CD14-positive monocyte (primary cell): ENCODE measurements around the gene FOXN1. TPM values are rescaled to one million over a fixed set of nuclear protein-coding genes. Genes with fewer than 3 reads are reported as not detected.

Experiments used
- DNase-seq, 3 donors: peaks; one replicate each; pipeline ENCODE4 v3.0.0-alpha.2; 2011 to 2022
- H2AFZ ChIP-seq: 2 replicates; pipeline ENCODE4 v1.6.0; 2012; ENCODE audit warnings: mild to moderate bottlenecking, low read depth, low read length, inconsistent platforms; ENCODE audit not compliant: insufficient read depth, poor library complexity, severe bottlenecking
- H3K27ac ChIP-seq, 2 donors: 1 replicate in 1 of 2; 2 replicates in 1 of 2; pipeline ENCODE4 v1.5.1; 2012 to 2013; ENCODE audit warnings: low read length in 2 of 2, control low read depth in 1 of 2, inconsistent platforms in 1 of 2, low read depth in 1 of 2, mild to moderate bottlenecking in 1 of 2
- H3K27me3 ChIP-seq, 2 donors: one replicate each; pipeline versions ENCODE4 v1.6.0 to v1.6.1; 2011 to 2013; ENCODE audit warnings: low read length in 2 of 2; ENCODE audit not compliant: control insufficient read depth in 2 of 2, insufficient read depth in 2 of 2
- H3K36me3 ChIP-seq, 2 donors: replicated peaks in 1 of 2; 1 replicate in 1 of 2; 2 replicates in 1 of 2; pipeline versions ENCODE4 v1.5.1 to v1.6.1; 2012 to 2013; ENCODE audit warnings: low read length in 2 of 2, control low read depth in 1 of 2, inconsistent platforms in 1 of 2, mild to moderate bottlenecking in 1 of 2; ENCODE audit not compliant: insufficient read depth in 2 of 2, control insufficient read depth in 1 of 2
- H3K4me1 ChIP-seq, 2 donors: 1 replicate in 1 of 2; 2 replicates in 1 of 2; pipeline versions ENCODE4 v1.5.1 to v1.6.1; 2012 to 2013; ENCODE audit warnings: low read length in 2 of 2, control low read depth in 1 of 2, inconsistent platforms in 1 of 2, mild to moderate bottlenecking in 1 of 2, moderate library complexity in 1 of 2; ENCODE audit not compliant: insufficient read depth in 2 of 2, control insufficient read depth in 1 of 2
- H3K4me2 ChIP-seq: replicated peaks from 2 replicates; pipeline ENCODE3; 2012; ENCODE audit warnings: low read length, moderate library complexity, mild to moderate bottlenecking; ENCODE audit not compliant: poor library complexity, severe bottlenecking; ENCODE audit errors: extremely low read depth
- H3K4me3 ChIP-seq, 3 experiments: fragments of 200-600 bp in 1 of 3; sonication (generic) in 1 of 3; replicated peaks in 1 of 3; 1 replicate in 2 of 3; 2 replicates in 1 of 3; pipeline ENCODE4 v1.5.1; 2011 to 2013; ENCODE audit warnings: low read length in 3 of 3, mild to moderate bottlenecking in 3 of 3, control low read depth in 2 of 3, low read depth in 2 of 3, inconsistent platforms in 1 of 3, moderate library complexity in 1 of 3
- H3K79me2 ChIP-seq: 2 replicates; pipeline ENCODE4 v1.6.0; 2012; ENCODE audit warnings: mild to moderate bottlenecking, control low read depth, inconsistent platforms, low read length, moderate library complexity; ENCODE audit not compliant: insufficient read depth
- H3K9ac ChIP-seq: 2 replicates; pipeline ENCODE4 v1.6.0; 2017; ENCODE audit warnings: low read length, mild to moderate bottlenecking; ENCODE audit not compliant: insufficient read depth, poor library complexity, severe bottlenecking
- H3K9me3 ChIP-seq, 2 donors: replicated peaks in 1 of 2; 1 replicate in 1 of 2; 2 replicates in 1 of 2; pipeline versions ENCODE4 v1.5.1 to v1.6.1; 2012 to 2013; ENCODE audit warnings: low read length in 2 of 2, control low read depth in 1 of 2; ENCODE audit not compliant: control insufficient read depth in 1 of 2, insufficient read depth in 1 of 2
- H4K20me1 ChIP-seq: 2 replicates; pipeline ENCODE4 v1.6.0; 2012; ENCODE audit warnings: mild to moderate bottlenecking, low read length, control low read depth, moderate library complexity; ENCODE audit not compliant: insufficient read depth
- H3K27ac Mint-ChIP-seq, 7 donors: one replicate each; pipeline ENCODE4 v1.8.0; 2020; ENCODE audit warnings: mild to moderate bottlenecking in 7 of 7, mixed read lengths in 7 of 7, moderate library complexity in 6 of 7, inconsistent platforms in 2 of 7
- H3K27me3 Mint-ChIP-seq, 3 donors: one replicate each; pipeline ENCODE4 v1.8.0; 2021 to 2022; ENCODE audit warnings: low read depth in 3 of 3, mild to moderate bottlenecking in 3 of 3, mixed read lengths in 3 of 3, moderate library complexity in 3 of 3, inconsistent platforms in 1 of 3
- H3K36me3 Mint-ChIP-seq, 2 donors: one replicate each; pipeline ENCODE4 v1.8.0; 2020; ENCODE audit warnings: mixed read lengths in 2 of 2, inconsistent platforms in 1 of 2, mild to moderate bottlenecking in 1 of 2
- H3K4me1 Mint-ChIP-seq: one replicate; pipeline ENCODE4 v1.8.0; 2020; ENCODE audit warnings: mild to moderate bottlenecking, mixed read lengths
- H3K4me3 Mint-ChIP-seq, 2 donors: one replicate each; pipeline ENCODE4 v1.8.0; 2020; ENCODE audit warnings: mild to moderate bottlenecking in 2 of 2, mixed read lengths in 2 of 2, moderate library complexity in 1 of 2
- H3K9me3 Mint-ChIP-seq, 7 donors: one replicate each; pipeline ENCODE4 v1.8.0; 2020 to 2022; ENCODE audit warnings: mixed read lengths in 7 of 7, mild to moderate bottlenecking in 6 of 7, moderate library complexity in 6 of 7, inconsistent platforms in 2 of 7
- WGBS: methylation state at CpG from one replicate; pipeline ENCODE4 v1.1.5; 2013; ENCODE audit warnings: missing lambda C conversion rate; ENCODE audit not compliant: insufficient coverage; 5-methylcytosine and 5-hydroxymethylcytosine counted together
- intact Hi-C, 2 donors: fragments of 100-400 bp; cut with micrococcal nuclease; formaldehyde crosslinking; loops; one replicate each; pipeline versions ENCODE4 v1.15.0 to v1.15.1; 2023
- polyA plus RNA-seq, 3 donors: library from polyadenylated mRNA; depleted of rRNA in 1 of 3; unstranded in 2 of 3; stranded (reverse) in 1 of 3; fragments of 300-500 nt in 2 of 3; fragments of >200 nt in 1 of 3; fragmentation: Illumina TruSeq in 2 of 3; gene quantifications; 1 replicate in 2 of 3; 2 replicates in 1 of 3; pipeline ENCODE4 v1.2.3, GENCODE V29; 2012 to 2021
- TF ChIP-seq, protein P1 (sequence below): fragments of 200-600 bp; IDR thresholded peaks from one replicate; pipeline ENCODE4 v1.8.0; 2022; ENCODE audit warnings: antibody characterized with exemption, mild to moderate bottlenecking

FOXN1 gene
- polyA plus RNA-seq, 3 donors, result not detected

DNA sequence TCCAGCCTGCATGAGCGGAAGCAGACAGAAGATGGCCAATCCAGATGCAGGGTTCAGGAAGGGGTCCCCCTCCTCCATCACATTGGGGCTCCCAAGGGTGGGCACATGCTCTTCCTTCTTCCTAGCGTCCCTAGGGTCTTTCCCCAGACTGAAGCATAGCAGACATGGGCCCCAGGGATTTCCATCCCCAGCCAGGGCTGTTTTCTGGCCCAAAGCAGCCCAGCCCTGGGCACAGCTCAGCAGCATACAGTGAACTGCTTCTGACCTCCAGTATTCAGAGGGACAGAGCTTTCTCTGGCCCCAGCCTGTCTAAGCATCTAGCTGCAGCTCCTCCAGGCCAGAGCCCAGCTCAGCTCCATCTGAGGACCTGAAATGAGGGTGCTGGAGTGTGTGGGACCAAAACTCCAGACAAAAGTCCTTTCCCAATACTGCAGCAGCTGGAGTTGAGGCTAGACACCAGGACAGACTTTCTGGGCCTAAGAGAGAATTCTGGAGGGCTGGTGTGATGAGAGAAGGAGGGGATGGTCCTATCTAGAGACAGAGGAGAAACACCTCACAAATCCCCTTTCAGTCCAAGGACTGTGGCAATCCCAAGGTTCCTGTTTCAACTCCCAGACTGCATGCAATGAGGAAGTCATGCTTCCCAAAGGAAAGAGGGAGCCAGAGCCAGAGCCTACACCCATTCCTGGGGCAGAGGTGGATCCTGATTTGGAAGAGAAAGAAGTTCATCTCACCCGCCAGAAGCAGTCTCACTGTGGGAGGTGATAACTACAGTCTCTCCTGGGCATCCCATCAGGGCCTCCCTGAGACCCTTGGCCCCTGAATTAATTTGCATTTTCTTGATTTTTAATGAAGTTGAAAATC is 4.5 kb upstream of the FOXN1 start:
- Histone ChIP-seq H3K4me1 (no peaks in the 10 kb centered on the region), H3K4me2 (no peak overlapping the region), H3K36me3 (no peaks in the 10 kb centered on the region), H3K27ac (no peak overlapping the region), H4K20me1 (no peaks in the 10 kb centered on the region), H3K9me3 (no peaks in the 10 kb centered on the region), H3K4me3 (no peak overlapping the region), H2AFZ (no peak overlapping the region), H3K79me2 (no peaks in the 10 kb centered on the region), H3K27me3 (no peaks in the 10 kb centered on the region), H3K9ac (no peak overlapping the region)
- H3K27ac Mint-ChIP-seq, result peak overlapping the region in 1 of 7 donors; percentile 10
- intact Hi-C loops, result no loop called here
- TF ChIP-seq, protein P1, sequence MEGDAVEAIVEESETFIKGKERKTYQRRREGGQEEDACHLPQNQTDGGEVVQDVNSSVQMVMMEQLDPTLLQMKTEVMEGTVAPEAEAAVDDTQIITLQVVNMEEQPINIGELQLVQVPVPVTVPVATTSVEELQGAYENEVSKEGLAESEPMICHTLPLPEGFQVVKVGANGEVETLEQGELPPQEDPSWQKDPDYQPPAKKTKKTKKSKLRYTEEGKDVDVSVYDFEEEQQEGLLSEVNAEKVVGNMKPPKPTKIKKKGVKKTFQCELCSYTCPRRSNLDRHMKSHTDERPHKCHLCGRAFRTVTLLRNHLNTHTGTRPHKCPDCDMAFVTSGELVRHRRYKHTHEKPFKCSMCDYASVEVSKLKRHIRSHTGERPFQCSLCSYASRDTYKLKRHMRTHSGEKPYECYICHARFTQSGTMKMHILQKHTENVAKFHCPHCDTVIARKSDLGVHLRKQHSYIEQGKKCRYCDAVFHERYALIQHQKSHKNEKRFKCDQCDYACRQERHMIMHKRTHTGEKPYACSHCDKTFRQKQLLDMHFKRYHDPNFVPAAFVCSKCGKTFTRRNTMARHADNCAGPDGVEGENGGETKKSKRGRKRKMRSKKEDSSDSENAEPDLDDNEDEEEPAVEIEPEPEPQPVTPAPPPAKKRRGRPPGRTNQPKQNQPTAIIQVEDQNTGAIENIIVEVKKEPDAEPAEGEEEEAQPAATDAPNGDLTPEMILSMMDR, result no peak
- WGBS, result 100% methylated on average over 2 of the region's 3 CpGs
- no peak overlapping the region for H3K4me3 Mint-ChIP-seq
- no peaks in the 10 kb centered on the region for H3K9me3 Mint-ChIP-seq
- no peaks in the 10 kb centered on the region for H3K36me3 Mint-ChIP-seq
- H3K4me1 Mint-ChIP-seq, result peaks cover 1% of the 10 kb centered on the region
- peaks cover 3 to 6% (median 3%) of the 10 kb centered on the region in 3 donors for H3K27me3 Mint-ChIP-seq
- DNase-seq, result no peak

DNA sequence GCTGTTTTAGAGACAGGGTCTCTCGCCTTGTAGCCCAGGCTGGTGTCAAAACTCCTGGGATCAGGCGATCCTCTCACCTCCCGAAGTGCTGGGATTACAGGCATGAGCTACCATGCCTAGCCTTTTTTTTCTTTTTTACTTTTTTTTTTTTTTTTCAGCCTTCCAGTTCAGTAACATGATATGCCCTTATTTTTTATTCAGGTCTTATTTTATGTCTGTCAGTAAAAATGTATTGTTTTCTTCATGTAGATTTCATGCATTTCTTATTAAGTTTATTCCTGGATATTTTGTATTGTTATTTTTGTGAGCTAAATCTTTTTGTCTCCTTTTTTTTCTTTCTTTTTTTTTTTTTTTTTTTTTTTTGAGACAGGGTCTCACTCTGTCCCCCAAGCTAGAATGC is 2.7 kb upstream of the FOXN1 start:
- no peak overlapping the region for H3K9ac ChIP-seq
- no peak overlapping the region for H3K4me3 Mint-ChIP-seq
- no peak overlapping the region for H3K27ac Mint-ChIP-seq
- H3K27me3 Mint-ChIP-seq, result peaks cover 3 to 13% (median 3%) of the 10 kb centered on the region in 3 donors
- no peaks in the 10 kb centered on the region for H3K4me1 ChIP-seq
- TF ChIP-seq, protein P1, result no peak
- H3K36me3 Mint-ChIP-seq, result no peaks in the 10 kb centered on the region
- no peaks in the 10 kb centered on the region for H3K9me3 ChIP-seq
- H3K4me2 ChIP-seq, result no peak overlapping the region
- no peak overlapping the region for H2AFZ ChIP-seq
- WGBS, result 100% methylated on average over 2 of the region's 3 CpGs
- no peak overlapping the region for H3K4me3 ChIP-seq
- H3K27me3 ChIP-seq, result no peaks in the 10 kb centered on the region
- DNase-seq, result no peak
- H3K36me3 ChIP-seq, result no peaks in the 10 kb centered on the region
- no peaks in the 10 kb centered on the region for H3K9me3 Mint-ChIP-seq
- H3K4me1 Mint-ChIP-seq, result peaks cover 1% of the 10 kb centered on the region
- no peaks in the 10 kb centered on the region for H3K79me2 ChIP-seq
- no peak overlapping the region for H3K27ac ChIP-seq
- intact Hi-C loops, result no loop called here
- H4K20me1 ChIP-seq, result no peaks in the 10 kb centered on the region
